Mesendoderm (in vitro differentiated cells): ENCODE results near the gene CMC2.

Experiments
- DNase-seq: peaks from one replicate; pipeline ENCODE4 v3.0.0; 2013
- H2AK5ac ChIP-seq: 2 replicates; pipeline ENCODE4 v1.6.1; 2013; ENCODE audit warnings: low read length, inconsistent platforms
- H2BK120ac ChIP-seq: 2 replicates; pipeline ENCODE4 v1.6.1; 2013; ENCODE audit warnings: low read depth, mild to moderate bottlenecking, low read length, moderate library complexity, mixed read lengths
- H2BK15ac ChIP-seq: replicated peaks from 2 replicates; pipeline ENCODE4 v1.6.1; 2013; ENCODE audit warnings: low read depth, mild to moderate bottlenecking, moderate library complexity
- H2BK5ac ChIP-seq: 2 replicates; pipeline ENCODE4 v1.6.1; 2013; ENCODE audit warnings: low read length, inconsistent platforms
- H3K18ac ChIP-seq: 2 replicates; pipeline ENCODE4 v1.6.1; 2013; ENCODE audit warnings: mild to moderate bottlenecking, low read length, mixed read lengths
- H3K23ac ChIP-seq: one replicate; pipeline ENCODE4 v1.6.1; 2013; ENCODE audit warnings: low read length
- H3K27ac ChIP-seq: 2 replicates; pipeline ENCODE4 v1.5.1; 2013; ENCODE audit warnings: low read depth, mild to moderate bottlenecking, inconsistent platforms, low read length, moderate library complexity
- H3K27me3 ChIP-seq: 2 replicates; pipeline ENCODE4 v1.6.1; 2013; ENCODE audit warnings: low read length, control low read depth, mild to moderate bottlenecking, inconsistent platforms; ENCODE audit not compliant: insufficient read depth, poor library complexity
- H3K36me3 ChIP-seq: 2 replicates; pipeline ENCODE4 v1.6.1; 2013; ENCODE audit warnings: low read length, inconsistent platforms; ENCODE audit not compliant: control insufficient read depth, insufficient read depth
- H3K4ac ChIP-seq: one replicate; pipeline ENCODE4 v1.6.1; 2013; ENCODE audit warnings: low read depth, mild to moderate bottlenecking, low read length, moderate library complexity
- H3K4me1 ChIP-seq: 2 replicates; pipeline ENCODE4 v1.6.1; 2013; ENCODE audit warnings: low read depth, low read length, inconsistent platforms; ENCODE audit not compliant: control insufficient read depth
- H3K4me2 ChIP-seq: 2 replicates; pipeline ENCODE4 v1.6.1; 2013; ENCODE audit warnings: low read length
- H3K4me3 ChIP-seq: 2 replicates; pipeline ENCODE4 v1.5.1; 2013; ENCODE audit warnings: mild to moderate bottlenecking, low read length
- H3K56ac ChIP-seq: one replicate; pipeline ENCODE4 v1.6.1; 2013; ENCODE audit warnings: low read length
- H3K79me1 ChIP-seq: 2 replicates; pipeline ENCODE4 v1.6.1; 2013; ENCODE audit warnings: low read length, inconsistent platforms
- H3K79me2 ChIP-seq: 2 replicates; pipeline ENCODE4 v1.6.1; 2013; ENCODE audit warnings: mild to moderate bottlenecking, low read length; ENCODE audit not compliant: control insufficient read depth, insufficient read depth
- H3K9ac ChIP-seq: 2 replicates; pipeline ENCODE4 v1.6.1; 2013; ENCODE audit warnings: low read length, inconsistent platforms
- H4K5ac ChIP-seq: one replicate; pipeline ENCODE4 v1.6.1; 2013; ENCODE audit warnings: low read length
- H4K8ac ChIP-seq: one replicate; pipeline ENCODE4 v1.6.1; 2013; ENCODE audit warnings: low read depth, mild to moderate bottlenecking, control low read depth, low read length, moderate library complexity
- WGBS: extraction: QIAGEN DNeasy Blood & Tissue Kit; methylation state at CpG from one replicate; pipeline ENCODE4 v1.1.7; 2013; ENCODE audit warnings: low lambda C conversion rate, missing lambda C conversion rate; ENCODE audit not compliant: insufficient coverage; ENCODE audit errors: extremely low coverage; 5-methylcytosine and 5-hydroxymethylcytosine counted together

The CMC2 gene

DNA sequence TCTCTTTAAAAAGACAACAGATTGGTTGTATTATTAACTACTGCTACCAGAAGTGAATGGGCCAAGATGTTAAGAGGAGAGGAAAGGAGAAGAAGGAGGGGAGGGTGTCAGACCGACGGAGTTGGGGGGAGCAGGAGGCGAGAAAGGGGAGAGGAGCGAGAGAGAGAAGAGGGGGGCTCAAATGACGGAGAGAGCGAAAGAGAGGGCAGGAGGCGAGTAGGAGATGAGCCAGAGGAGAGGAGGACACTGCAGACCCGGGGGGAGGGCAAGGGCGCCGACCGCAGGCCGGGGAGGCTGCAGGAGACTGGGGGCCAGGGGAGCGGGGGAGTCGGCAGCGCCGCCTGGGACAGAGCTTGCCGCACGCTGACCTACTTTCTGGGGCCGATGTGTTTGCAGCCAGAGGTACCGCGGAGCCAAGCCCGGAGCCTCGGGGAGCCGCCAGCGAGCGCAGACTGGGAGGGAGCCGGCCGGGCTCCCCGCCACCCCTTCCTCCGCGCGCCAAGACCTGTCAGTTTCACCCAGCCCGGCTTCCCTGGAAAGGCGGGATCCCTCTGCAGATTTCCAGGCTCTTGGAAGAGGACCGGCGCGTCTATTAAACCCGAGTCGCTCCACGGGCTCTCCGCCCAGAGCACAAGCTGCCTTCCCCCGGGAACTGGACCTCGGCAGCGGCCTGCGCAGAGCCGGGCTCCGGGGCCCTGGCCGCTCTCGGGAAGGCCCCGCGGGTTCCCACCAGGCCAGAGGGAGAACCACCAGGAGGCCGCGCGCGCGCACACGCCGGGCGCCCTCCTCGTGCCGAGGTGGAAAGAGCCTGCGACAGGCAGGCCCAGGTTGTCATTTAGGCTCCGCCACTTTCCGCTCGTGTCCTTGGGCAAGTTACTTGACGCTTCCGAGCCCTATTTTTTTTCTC is 74.6 kb downstream of the CMC2 start:
- Histone ChIP-seq H3K27ac (no peak overlapping the region), H3K9ac (peak overlapping the region; percentile 54), H3K79me2 (no peaks in the 10 kb centered on the region), H4K8ac (no peak overlapping the region), H2AK5ac (no peak overlapping the region), H3K56ac (peak overlapping the region; percentile 71), H3K27me3 (peaks cover 1% of the 10 kb centered on the region), H3K4me3 (no peak overlapping the region), H4K5ac (no peak overlapping the region), H3K4ac (no peak overlapping the region), H3K4me2 (peak overlapping the region; percentile 62), H2BK5ac (no peak overlapping the region), H3K4me1 (no peaks in the 10 kb centered on the region), H3K23ac (no peak overlapping the region), H3K36me3 (no peaks in the 10 kb centered on the region), H3K18ac (peak overlapping the region; percentile 41), H3K79me1 (no peaks in the 10 kb centered on the region), H2BK120ac (no peak overlapping the region), H2BK15ac (no peak overlapping the region)
- DNase-seq, result peak; percentile 67
- WGBS, result no CpG with 5 or more reads among the region's 67 CpGs

DNA sequence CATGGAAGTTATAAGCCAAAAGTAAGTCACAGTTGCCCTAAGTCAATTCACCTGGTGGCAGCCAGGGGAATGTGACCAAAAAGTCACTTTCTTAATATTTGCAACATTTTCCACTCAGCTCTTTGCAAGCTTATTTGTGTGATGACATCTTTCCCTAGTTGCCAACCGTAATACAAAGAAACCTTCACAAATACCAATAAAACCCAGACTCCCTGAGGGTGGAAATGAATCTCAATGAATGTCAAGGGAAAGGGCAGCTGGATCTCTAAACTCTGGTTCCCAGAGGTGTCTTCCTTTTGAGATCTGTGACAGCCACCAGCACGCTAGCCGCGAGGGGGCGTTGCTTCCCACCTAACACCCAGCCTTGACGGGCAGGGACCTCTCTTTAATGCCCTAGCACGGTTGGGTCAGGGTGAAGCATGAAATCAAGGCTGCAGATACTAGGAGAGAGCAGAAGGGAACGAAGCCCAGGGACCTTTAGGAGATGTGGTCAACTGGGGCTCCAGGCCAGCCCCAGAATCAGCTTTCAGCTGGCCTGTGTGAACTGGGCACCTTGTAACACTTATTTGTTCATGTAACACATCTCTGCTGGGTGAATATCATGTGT is 82.2 kb downstream of the CMC2 start:
- H3K18ac ChIP-seq, result no peak overlapping the region
- H3K36me3 ChIP-seq, result no peaks in the 10 kb centered on the region
- H3K4me2 ChIP-seq, result no peak overlapping the region
- no peak overlapping the region for H2AK5ac ChIP-seq
- H3K56ac ChIP-seq, result peak overlapping the region; percentile 42
- H3K4ac ChIP-seq, result no peak overlapping the region
- no peak overlapping the region for H3K4me3 ChIP-seq
- H3K79me1 ChIP-seq, result no peaks in the 10 kb centered on the region
- H2BK5ac ChIP-seq, result no peak overlapping the region
- no peak overlapping the region for H3K27ac ChIP-seq
- no CpG with 5 or more reads among the region's 8 CpGs for WGBS
- no peaks in the 10 kb centered on the region for H3K79me2 ChIP-seq
- no peaks in the 10 kb centered on the region for H3K4me1 ChIP-seq
- no peak overlapping the region for H3K9ac ChIP-seq
- H3K27me3 ChIP-seq, result no peaks in the 10 kb centered on the region
- DNase-seq, result peak; percentile 82
- H3K23ac ChIP-seq, result no peak overlapping the region
- H4K5ac ChIP-seq, result no peak overlapping the region
- H2BK15ac ChIP-seq, result no peak overlapping the region
- no peak overlapping the region for H4K8ac ChIP-seq
- no peak overlapping the region for H2BK120ac ChIP-seq

- H2BK120ac ChIP-seq, result no peak overlapping the region
- H3K36me3 ChIP-seq, result no peaks in the 10 kb centered on the region
- no peak for DNase-seq
- no peak overlapping the region for H3K4me2 ChIP-seq
- no peak overlapping the region for H2BK5ac ChIP-seq
- no peaks in the 10 kb centered on the region for H3K79me1 ChIP-seq
- no peak overlapping the region for H3K27ac ChIP-seq
- no peak overlapping the region for H2BK15ac ChIP-seq
- H3K27me3 ChIP-seq, result no peaks in the 10 kb centered on the region
- no peak overlapping the region for H3K18ac ChIP-seq
- H3K4me1 ChIP-seq, result no peaks in the 10 kb centered on the region
- WGBS, result no CpG with 5 or more reads among the region's 4 CpGs
- no peak overlapping the region for H3K4me3 ChIP-seq
- no peaks in the 10 kb centered on the region for H3K79me2 ChIP-seq
- H3K9ac ChIP-seq, result no peak overlapping the region
- H4K8ac ChIP-seq, result no peak overlapping the region
- no peak overlapping the region for H2AK5ac ChIP-seq
- H3K23ac ChIP-seq, result no peak overlapping the region
- H3K56ac ChIP-seq, result no peak overlapping the region
- no peak overlapping the region for H3K4ac ChIP-seq
- no peak overlapping the region for H4K5ac ChIP-seq
Measured at GRCh38 chr16:80923356-80923755, 83.3 kb downstream of the CMC2 start.
